Panc1 (cell line): Measurements from ENCODE around the gene GNAI3. TPM values are rescaled to one million over a fixed set of nuclear protein-coding genes. Genes with fewer than 3 reads are reported as not detected.

Source experiments
- ATAC-seq: fragments of 200-7000 bp; cut with Tn5 transposase; 2 replicates; pipeline ENCODE4 v1.9.1; 2020; ENCODE audit warnings: mild to moderate bottlenecking, moderate library complexity
- BruUV-seq: library from RNA; stranded (reverse); fragments of 400-500 nt; replicated peaks from 2 replicates; lab custom pipeline; 2021; lab: Mats Ljungman, UMichigan
- CTCF ChIA-PET: fragments of 300-600 bp; sonication (Branson Sonifier 250); formaldehyde crosslinking; loops from one replicate; lab custom pipeline; 2022; ENCODE audit warnings: antibody characterized with exemption; lab: Charles Lee
- POLR2A ChIA-PET: fragments of 300-600 bp; sonication (Branson Sonifier 250); formaldehyde crosslinking; loops from one replicate; lab custom pipeline; 2022; ENCODE audit warnings: antibody characterized with exemption; lab: Charles Lee
- DNase-seq: peaks from one replicate; pipeline ENCODE4 v3.0.0-alpha.2; 2010; ENCODE audit warnings: low read depth, low spot score
- H3K27ac ChIP-seq: 2 replicates; pipeline ENCODE4 v1.5.1; 2011; ENCODE audit warnings: mild to moderate bottlenecking, low read length, inconsistent platforms
- H3K27me3 ChIP-seq: fragments of 200-500 bp; sonication (Bioruptor generic); 2 replicates; pipeline ENCODE4 v1.6.0; 2014; ENCODE audit warnings: low read length, inconsistent platforms; ENCODE audit not compliant: control insufficient read depth, insufficient read depth
- H3K36me3 ChIP-seq: fragments of 200-500 bp; sonication (Bioruptor generic); 2 replicates; pipeline ENCODE4 v1.5.1; 2014; ENCODE audit warnings: inconsistent platforms, mild to moderate bottlenecking, low read length, moderate library complexity; ENCODE audit not compliant: control insufficient read depth, insufficient read depth
- H3K4me1 ChIP-seq: 2 replicates; pipeline ENCODE4 v1.5.1; 2011; ENCODE audit warnings: inconsistent platforms, mild to moderate bottlenecking, low read length, moderate library complexity; ENCODE audit not compliant: control insufficient read depth, insufficient read depth
- H3K4me3 ChIP-seq, 2 experiments: 2 replicates each; pipeline ENCODE4 v1.5.1; 2011 to 2012; ENCODE audit warnings: low read depth in 2 of 2, low read length in 2 of 2, mild to moderate bottlenecking in 2 of 2, inconsistent platforms in 1 of 2, moderate library complexity in 1 of 2
- H3K9me3 ChIP-seq: fragments of 200-500 bp; sonication (Bioruptor generic); 2 replicates; pipeline ENCODE4 v1.5.1; 2014; ENCODE audit warnings: low read depth, mild to moderate bottlenecking, inconsistent platforms, low read length, moderate library complexity; ENCODE audit not compliant: control insufficient read depth, insufficient read depth
- CTCF ChIP-seq: fragments of 450-650 bp; IDR thresholded peaks from 2 replicates; pipeline ENCODE4 v1.5.1; 2017; ENCODE audit warnings: mild to moderate bottlenecking
- POLR2AphosphoS5 ChIP-seq: IDR thresholded peaks from 2 replicates; pipeline ENCODE4 v1.6.1; 2012; ENCODE audit warnings: mild to moderate bottlenecking, low read depth, low read length, moderate library complexity
- SIN3A ChIP-seq: IDR thresholded peaks from 2 replicates; pipeline ENCODE4 v1.6.1; 2012; ENCODE audit warnings: low read depth, mild to moderate bottlenecking, low read length, moderate library complexity, borderline replicate concordance; ENCODE audit not compliant: insufficient read depth
- TCF7L2 ChIP-seq: IDR thresholded peaks from 2 replicates; pipeline ENCODE4 v1.6.1; 2011; ENCODE audit warnings: mild to moderate bottlenecking, low read depth, low read length, inconsistent platforms
- in situ Hi-C: cut with HindIII; loops from 2 replicates; pipeline ENCODE4 v1.10.0; 2016; ENCODE audit warnings: low sequenced_read_pairs, low pct_unique_long_range_greater_than_20kb
- intact Hi-C: fragments of 100-400 bp; cut with micrococcal nuclease; formaldehyde crosslinking; loops from one replicate; pipeline ENCODE4 v1.10.0; 2022; ENCODE audit not compliant: unreplicated experiment
- total RNA-seq: library from RNA; stranded (reverse); gene quantifications from one replicate; pipeline ENCODE4 v1.2.1, GENCODE V29; 2021; ENCODE audit not compliant: unreplicated experiment
- TF ChIP-seq, protein P1 (sequence below), 2 experiments: IDR thresholded peaks; 2 replicates each; pipeline ENCODE4 v1.6.1; 2011 to 2012; ENCODE audit warnings: low read depth in 2 of 2, control low read depth in 1 of 2, low read length in 1 of 2, mild to moderate bottlenecking in 1 of 2, moderate library complexity in 1 of 2; ENCODE audit not compliant: insufficient read depth in 1 of 2

Gene GNAI3
- total RNA-seq, 1 experiment from 2014 or later, result 6.4 TPM

DNA sequence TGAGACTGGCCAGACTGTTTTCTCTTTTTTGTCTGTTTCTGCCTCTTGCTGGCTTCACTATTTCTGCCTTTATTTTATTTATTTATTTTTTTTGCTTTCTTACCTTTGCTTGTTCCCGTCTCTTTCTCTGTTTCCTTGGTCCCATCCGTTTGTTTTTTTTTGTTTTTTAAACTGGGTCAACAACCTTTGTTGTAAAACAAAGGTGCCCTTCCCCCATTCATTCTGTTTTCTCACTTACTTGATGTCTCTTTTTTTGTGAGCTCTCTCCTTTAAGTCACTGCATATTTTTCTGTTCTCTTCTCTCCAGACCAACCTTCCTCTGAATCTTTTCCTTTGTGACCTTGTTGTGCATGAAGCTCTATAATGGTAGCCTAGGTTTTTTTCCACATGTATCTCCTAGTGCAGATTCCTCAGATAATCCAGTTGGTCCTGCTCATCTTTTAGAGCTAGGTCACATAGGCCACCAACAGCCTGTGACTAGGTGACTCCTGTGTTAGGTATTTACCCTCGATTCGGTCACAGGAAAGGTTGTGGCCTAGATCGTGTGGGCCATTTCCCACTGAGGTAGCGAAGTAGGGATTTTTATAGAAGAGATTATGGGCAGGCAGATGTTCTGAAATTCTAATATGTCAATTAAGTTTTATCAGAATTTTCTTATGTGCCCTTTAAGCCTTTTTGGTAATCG, 15.9 kb downstream of the GNAI3 start:
- H3K27me3 ChIP-seq, result no peaks in the 10 kb centered on the region
- CTCF ChIA-PET, result no interaction called here
- intact Hi-C loops, result no loop called here
- H3K9me3 ChIP-seq, result no peaks in the 10 kb centered on the region
- in situ Hi-C loops, result no loop called here
- POLR2A ChIA-PET, result no interaction called here
- BruUV-seq, result no TSS peak
- no peak for TF ChIP-seq POLR2AphosphoS5
- TF ChIP-seq, protein P1, sequence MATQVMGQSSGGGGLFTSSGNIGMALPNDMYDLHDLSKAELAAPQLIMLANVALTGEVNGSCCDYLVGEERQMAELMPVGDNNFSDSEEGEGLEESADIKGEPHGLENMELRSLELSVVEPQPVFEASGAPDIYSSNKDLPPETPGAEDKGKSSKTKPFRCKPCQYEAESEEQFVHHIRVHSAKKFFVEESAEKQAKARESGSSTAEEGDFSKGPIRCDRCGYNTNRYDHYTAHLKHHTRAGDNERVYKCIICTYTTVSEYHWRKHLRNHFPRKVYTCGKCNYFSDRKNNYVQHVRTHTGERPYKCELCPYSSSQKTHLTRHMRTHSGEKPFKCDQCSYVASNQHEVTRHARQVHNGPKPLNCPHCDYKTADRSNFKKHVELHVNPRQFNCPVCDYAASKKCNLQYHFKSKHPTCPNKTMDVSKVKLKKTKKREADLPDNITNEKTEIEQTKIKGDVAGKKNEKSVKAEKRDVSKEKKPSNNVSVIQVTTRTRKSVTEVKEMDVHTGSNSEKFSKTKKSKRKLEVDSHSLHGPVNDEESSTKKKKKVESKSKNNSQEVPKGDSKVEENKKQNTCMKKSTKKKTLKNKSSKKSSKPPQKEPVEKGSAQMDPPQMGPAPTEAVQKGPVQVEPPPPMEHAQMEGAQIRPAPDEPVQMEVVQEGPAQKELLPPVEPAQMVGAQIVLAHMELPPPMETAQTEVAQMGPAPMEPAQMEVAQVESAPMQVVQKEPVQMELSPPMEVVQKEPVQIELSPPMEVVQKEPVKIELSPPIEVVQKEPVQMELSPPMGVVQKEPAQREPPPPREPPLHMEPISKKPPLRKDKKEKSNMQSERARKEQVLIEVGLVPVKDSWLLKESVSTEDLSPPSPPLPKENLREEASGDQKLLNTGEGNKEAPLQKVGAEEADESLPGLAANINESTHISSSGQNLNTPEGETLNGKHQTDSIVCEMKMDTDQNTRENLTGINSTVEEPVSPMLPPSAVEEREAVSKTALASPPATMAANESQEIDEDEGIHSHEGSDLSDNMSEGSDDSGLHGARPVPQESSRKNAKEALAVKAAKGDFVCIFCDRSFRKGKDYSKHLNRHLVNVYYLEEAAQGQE (IDR thresholded peaks at IDR 0.05; ENCODE audit: insufficient read depth in 1 of 2, low read depth in 2 of 2, low read length in 1 of 2), result no peak
- TF ChIP-seq SIN3A, result no peak
- no peak for TF ChIP-seq TCF7L2
- no peak for TF ChIP-seq CTCF
- peaks cover 21% of the 10 kb centered on the region for H3K4me1 ChIP-seq
- no peak overlapping the region for H3K27ac ChIP-seq
- H3K4me3 ChIP-seq, result no peak overlapping the region
- no peaks in the 10 kb centered on the region for H3K36me3 ChIP-seq
- no peak for DNase-seq
- no peak for ATAC-seq

- Histone ChIP-seq H3K9me3 (no peaks in the 10 kb centered on the region), H3K36me3 (no peaks in the 10 kb centered on the region), H3K27me3 (no peaks in the 10 kb centered on the region), H3K27ac (no peak overlapping the region), H3K4me3 (no peak overlapping the region), H3K4me1 (peaks cover 21% of the 10 kb centered on the region)
- in situ Hi-C loops (no loop called here), intact Hi-C loops (no loop called here)
- ChIA-PET POLR2A (no interaction called here), CTCF (no interaction called here)
- no TSS peak for BruUV-seq
- DNase-seq, result no peak
- no peak for TF ChIP-seq POLR2AphosphoS5
- no peak for TF ChIP-seq CTCF
- TF ChIP-seq, protein P1 (IDR thresholded peaks at IDR 0.05; ENCODE audit: insufficient read depth in 1 of 2, low read depth in 2 of 2, low read length in 1 of 2), result no peak
- TF ChIP-seq TCF7L2, result no peak
- no peak for TF ChIP-seq SIN3A
- ATAC-seq, result no peak
These were observed 16.8 kb downstream of the GNAI3 start for GRCh38 chr1:109565241-109565640.
